SK-N-MC (cell line): ENCODE data around the gene TTC28.

Experiments
- EZH2 ChIP-seq: fragments of 200-600 bp; sonication (generic); IDR thresholded peaks from one replicate; pipeline ENCODE4 v1.6.1; 2017; ENCODE audit warnings: antibody characterized with exemption
- FOXP2 ChIP-seq: optimal IDR thresholded peaks from 2 replicates; pipeline ENCODE3; 2011; ENCODE audit warnings: mild to moderate bottlenecking, moderate library complexity; ENCODE audit not compliant: insufficient read depth; ENCODE audit errors: extremely low read length, control extremely low read depth
- POLR2AphosphoS5 ChIP-seq: IDR thresholded peaks from 2 replicates; pipeline ENCODE4 v1.6.1; 2012; ENCODE audit warnings: mild to moderate bottlenecking, low read depth, low read length, borderline replicate concordance

- TF ChIP-seq EZH2, result no peak
- no peak for TF ChIP-seq POLR2AphosphoS5
- no peak for TF ChIP-seq FOXP2
Measured at GRCh38 chr22:28711341-28711740, 31.7 kb upstream of the TTC28 start.
